ENCODE measurements around the gene COG7.

Gene COG7

DNA sequence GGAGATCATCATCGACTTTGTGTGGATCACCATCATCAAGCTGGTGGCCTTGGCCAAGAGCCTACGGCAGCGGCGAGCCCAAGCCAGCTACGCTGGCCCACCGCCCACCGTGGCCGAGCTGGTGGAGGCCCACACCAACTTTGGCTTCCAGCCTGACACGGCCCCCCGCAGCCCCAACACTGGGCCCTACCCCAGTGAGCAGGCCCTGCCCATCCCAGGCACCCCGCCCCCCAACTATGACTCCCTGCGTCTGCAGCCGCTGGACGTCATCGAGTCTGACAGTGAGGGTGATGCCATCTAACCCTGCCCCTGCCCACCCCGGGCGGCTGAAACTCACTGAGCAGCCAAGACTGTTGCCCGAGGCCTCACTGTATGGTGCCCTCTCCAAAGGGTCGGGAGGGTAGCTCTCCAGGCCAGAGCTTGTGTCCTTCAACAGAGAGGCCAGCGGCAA, 72.5 kb downstream of the COG7 start:
- TF ChIP-seq EZH2 (optimal IDR thresholded peaks at IDR 0.05; ENCODE audit: low read depth, low read length) (no peak), CTCF (IDR thresholded peaks at IDR 0.05; ENCODE audit: low read length) (no peak), EZH2phosphoT487 (IDR thresholded peaks at IDR 0.05; ENCODE audit: low read length) (no peak)
- H4K20me1 ChIP-seq (ENCODE audit: insufficient read depth, low read length): no peaks in the 10 kb centered on the region
- no peak for DNase-seq
- no peaks in the 10 kb centered on the region for H3K4me1 ChIP-seq (ENCODE audit: low read length)
- H3K4me2 ChIP-seq (ENCODE audit: low read depth, low read length): no peak overlapping the region
- no peaks in the 10 kb centered on the region for H3K79me2 ChIP-seq (ENCODE audit: low read length)
- no peaks in the 10 kb centered on the region for H3K9me3 ChIP-seq (replicated peaks; ENCODE audit: insufficient read depth, low read length)
- no peak overlapping the region for H3K9ac ChIP-seq (ENCODE audit: low read length)
- H3K4me3 ChIP-seq (ENCODE audit: low read length): no peak overlapping the region
- no peaks in the 10 kb centered on the region for H3K27me3 ChIP-seq (replicated peaks; ENCODE audit: insufficient read depth, low read length)
- H3K9me2 ChIP-seq (replicated peaks; ENCODE audit: insufficient read depth, low read length): no peaks in the 10 kb centered on the region
- no peaks in the 10 kb centered on the region for H3K36me3 ChIP-seq (replicated peaks; ENCODE audit: insufficient read depth, low read length)
- H3F3A ChIP-seq (ENCODE audit: insufficient read depth, low read length): no peaks in the 10 kb centered on the region
- no peak overlapping the region for H3K27ac ChIP-seq (ENCODE audit: low read length)
- H2AFZ ChIP-seq (ENCODE audit: low read length): no peak overlapping the region

DNA sequence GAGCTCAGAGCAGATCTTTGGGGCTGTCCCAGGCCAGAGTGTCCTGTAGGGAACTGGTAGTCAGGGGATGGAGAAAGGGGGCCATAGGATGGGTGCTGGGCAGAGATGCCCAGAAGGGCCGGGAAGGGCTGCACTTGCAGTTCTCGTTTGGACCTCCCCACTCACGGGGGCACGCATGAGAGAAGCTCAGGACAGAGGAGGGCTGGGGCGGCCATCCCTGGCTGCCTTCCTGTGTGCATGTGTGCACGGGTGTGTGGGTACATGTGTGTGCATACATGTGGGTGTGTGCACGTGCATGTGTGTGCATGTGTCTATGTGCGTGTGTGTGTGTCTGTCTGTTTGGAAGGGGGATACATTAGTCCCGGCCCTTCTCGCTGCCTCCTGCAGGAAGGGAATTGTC, 73.3 kb downstream of the COG7 start:
- Histone ChIP-seq H3K27me3 (replicated peaks; ENCODE audit: insufficient read depth, low read length) (no peaks in the 10 kb centered on the region), H3K4me2 (ENCODE audit: low read depth, low read length) (no peak overlapping the region), H3K27ac (ENCODE audit: low read length) (no peak overlapping the region), H2AFZ (ENCODE audit: low read length) (no peak overlapping the region), H3K9me3 (replicated peaks; ENCODE audit: insufficient read depth, low read length) (no peaks in the 10 kb centered on the region), H3F3A (ENCODE audit: insufficient read depth, low read length) (no peaks in the 10 kb centered on the region), H3K36me3 (replicated peaks; ENCODE audit: insufficient read depth, low read length) (no peaks in the 10 kb centered on the region), H3K9ac (ENCODE audit: low read length) (no peak overlapping the region), H3K4me3 (ENCODE audit: low read length) (no peak overlapping the region), H4K20me1 (ENCODE audit: insufficient read depth, low read length) (no peaks in the 10 kb centered on the region), H3K9me2 (replicated peaks; ENCODE audit: insufficient read depth, low read length) (no peaks in the 10 kb centered on the region), H3K4me1 (ENCODE audit: low read length) (no peaks in the 10 kb centered on the region), H3K79me2 (ENCODE audit: low read length) (no peaks in the 10 kb centered on the region)
- DNase-seq: no peak
- TF ChIP-seq CTCF (IDR thresholded peaks at IDR 0.05; ENCODE audit: low read length) (no peak), EZH2phosphoT487 (IDR thresholded peaks at IDR 0.05; ENCODE audit: low read length) (no peak), EZH2 (optimal IDR thresholded peaks at IDR 0.05; ENCODE audit: low read depth, low read length) (no peak)

- H3F3A ChIP-seq (ENCODE audit: insufficient read depth, low read length): no peaks in the 10 kb centered on the region
- TF ChIP-seq EZH2phosphoT487 (IDR thresholded peaks at IDR 0.05; ENCODE audit: low read length): no peak
- TF ChIP-seq EZH2 (optimal IDR thresholded peaks at IDR 0.05; ENCODE audit: low read depth, low read length): no peak
- TF ChIP-seq CTCF (IDR thresholded peaks at IDR 0.05; ENCODE audit: low read length): no peak
- no peaks in the 10 kb centered on the region for H3K9me3 ChIP-seq (replicated peaks; ENCODE audit: insufficient read depth, low read length)
- H3K27me3 ChIP-seq (replicated peaks; ENCODE audit: insufficient read depth, low read length): no peaks in the 10 kb centered on the region
- no peak overlapping the region for H3K4me3 ChIP-seq (ENCODE audit: low read length)
- H3K4me1 ChIP-seq (ENCODE audit: low read length): no peaks in the 10 kb centered on the region
- no peak overlapping the region for H3K9ac ChIP-seq (ENCODE audit: low read length)
- DNase-seq: no peak
- H3K27ac ChIP-seq (ENCODE audit: low read length): no peak overlapping the region
- H2AFZ ChIP-seq (ENCODE audit: low read length): no peak overlapping the region
- no peak overlapping the region for H3K4me2 ChIP-seq (ENCODE audit: low read depth, low read length)
- no peaks in the 10 kb centered on the region for H3K79me2 ChIP-seq (ENCODE audit: low read length)
- H3K9me2 ChIP-seq (replicated peaks; ENCODE audit: insufficient read depth, low read length): no peaks in the 10 kb centered on the region
- no peaks in the 10 kb centered on the region for H3K36me3 ChIP-seq (replicated peaks; ENCODE audit: insufficient read depth, low read length)
- H4K20me1 ChIP-seq (ENCODE audit: insufficient read depth, low read length): no peaks in the 10 kb centered on the region
These were observed 74.1 kb downstream of the COG7 start for GRCh38 chr16:23378921-23379320.
